Measurements from ENCODE around the gene ZNF547.

The ZNF547 gene

GRCh38 chr19:57321751-57322150 lies 41.6 kb upstream of the ZNF547 start:
- Histone ChIP-seq H3K4me3 (ENCODE audit: low read length) (no peak overlapping the region), H3K27ac (ENCODE audit: low read depth, low read length) (no peak overlapping the region), H3K9me2 (replicated peaks; ENCODE audit: control insufficient read depth, low read length) (no peaks in the 10 kb centered on the region), H3K36me3 (ENCODE audit: control insufficient read depth, low read length) (no peaks in the 10 kb centered on the region), H3K27me3 (ENCODE audit: control insufficient read depth, low read length) (no peaks in the 10 kb centered on the region), H3K79me2 (ENCODE audit: control insufficient read depth, low read length) (no peaks in the 10 kb centered on the region), H3K9me3 (ENCODE audit: control insufficient read depth, insufficient read depth, low read length) (peaks cover 32% of the 10 kb centered on the region), H4K20me1 (ENCODE audit: control insufficient read depth, insufficient read depth, low read depth, low read length) (no peaks in the 10 kb centered on the region), H3K4me2 (ENCODE audit: low read length) (no peak overlapping the region), H3K4me1 (ENCODE audit: control insufficient read depth, low read length) (peaks cover 14% of the 10 kb centered on the region), H3F3A (ENCODE audit: control insufficient read depth, insufficient read depth) (no peaks in the 10 kb centered on the region)
- TF ChIP-seq EZH2phosphoT487 (IDR thresholded peaks at IDR 0.05; ENCODE audit: borderline replicate concordance, low read length): no peak
- TF ChIP-seq CTCF (IDR thresholded peaks at IDR 0.05; ENCODE audit: low read depth, low read length, poor library complexity, severe bottlenecking): no peak

GRCh38 chr19:57324992-57325391 lies 38.4 kb upstream of the ZNF547 start:
- Histone ChIP-seq H3F3A (ENCODE audit: control insufficient read depth, insufficient read depth) (no peaks in the 10 kb centered on the region), H3K4me1 (ENCODE audit: control insufficient read depth, low read length) (peaks cover 11% of the 10 kb centered on the region), H3K9me2 (replicated peaks; ENCODE audit: control insufficient read depth, low read length) (no peaks in the 10 kb centered on the region), H3K36me3 (ENCODE audit: control insufficient read depth, low read length) (peaks cover 6% of the 10 kb centered on the region; the same call in 1 of the 2 replicates), H3K79me2 (ENCODE audit: control insufficient read depth, low read length) (no peaks in the 10 kb centered on the region), H4K20me1 (ENCODE audit: control insufficient read depth, insufficient read depth, low read depth, low read length) (no peaks in the 10 kb centered on the region), H3K4me3 (ENCODE audit: low read length) (no peak overlapping the region), H3K4me2 (ENCODE audit: low read length) (no peak overlapping the region), H3K9me3 (ENCODE audit: control insufficient read depth, insufficient read depth, low read length) (peaks cover 28% of the 10 kb centered on the region), H3K27ac (ENCODE audit: low read depth, low read length) (no peak overlapping the region), H3K27me3 (ENCODE audit: control insufficient read depth, low read length) (no peaks in the 10 kb centered on the region)
- no peak for TF ChIP-seq CTCF (IDR thresholded peaks at IDR 0.05; ENCODE audit: low read depth, low read length, poor library complexity, severe bottlenecking)
- no peak for TF ChIP-seq EZH2phosphoT487 (IDR thresholded peaks at IDR 0.05; ENCODE audit: borderline replicate concordance, low read length)

GRCh38 chr19:57327993-57328392 lies 35.4 kb upstream of the ZNF547 start:
- Histone ChIP-seq H4K20me1 (ENCODE audit: control insufficient read depth, insufficient read depth, low read depth, low read length) (no peaks in the 10 kb centered on the region), H3K27ac (ENCODE audit: low read depth, low read length) (no peak overlapping the region), H3K27me3 (ENCODE audit: control insufficient read depth, low read length) (no peaks in the 10 kb centered on the region), H3K36me3 (ENCODE audit: control insufficient read depth, low read length) (peaks cover 6% of the 10 kb centered on the region; the same call in 1 of the 2 replicates), H3K9me3 (ENCODE audit: control insufficient read depth, insufficient read depth, low read length) (peaks cover 7% of the 10 kb centered on the region; the same call in 1 of the 2 replicates), H3K4me3 (ENCODE audit: low read length) (no peak overlapping the region), H3K9me2 (replicated peaks; ENCODE audit: control insufficient read depth, low read length) (no peaks in the 10 kb centered on the region), H3F3A (ENCODE audit: control insufficient read depth, insufficient read depth) (no peaks in the 10 kb centered on the region), H3K4me2 (ENCODE audit: low read length) (no peak overlapping the region), H3K4me1 (ENCODE audit: control insufficient read depth, low read length) (no peaks in the 10 kb centered on the region), H3K79me2 (ENCODE audit: control insufficient read depth, low read length) (no peaks in the 10 kb centered on the region)
- no peak for TF ChIP-seq CTCF (IDR thresholded peaks at IDR 0.05; ENCODE audit: low read depth, low read length, poor library complexity, severe bottlenecking)
- TF ChIP-seq EZH2phosphoT487 (IDR thresholded peaks at IDR 0.05; ENCODE audit: borderline replicate concordance, low read length): no peak

All from DOHH2 (cell line).